ENCODE results near the gene LHX2. TPM values are rescaled to one million over a fixed set of nuclear protein-coding genes. Genes with fewer than 3 reads are reported as not detected.

The LHX2 gene
- total and polyA plus RNA-seq, 2 of the 13 experiments (the other 11 are each of a cell fraction or from before 2014, with no cell fraction given), result not detected

DNA sequence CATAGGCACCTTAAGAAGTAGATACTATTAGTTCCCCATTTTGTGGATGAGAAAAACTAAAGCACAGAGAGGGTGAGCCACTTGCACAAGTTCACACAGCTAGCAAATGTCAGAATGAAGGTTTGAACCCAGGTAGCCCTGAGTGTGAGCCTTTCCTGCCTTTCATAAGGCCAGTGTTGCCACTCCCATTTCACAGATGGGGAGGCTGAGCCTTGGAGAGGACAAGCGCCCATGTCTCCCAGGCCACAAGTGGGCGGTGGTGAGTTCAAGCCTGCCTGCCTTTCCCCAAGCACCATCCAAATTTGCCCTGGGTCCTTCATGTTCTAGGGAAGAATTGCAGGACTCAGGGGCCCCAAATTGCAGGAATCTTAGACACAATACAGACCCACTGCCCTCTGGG is 50.6 kb downstream of the LHX2 start:
- no TSS peak for BruUV-seq (replicated peaks)
- Histone ChIP-seq H3K27ac (ENCODE audit: extremely low read length, insufficient read depth, low read length) (no peak overlapping the region), H3K36me3 (replicated peaks in 1 of 2; ENCODE audit: control insufficient read depth in 1 of 2, insufficient read depth in 2 of 2, low read length in 2 of 2) (no peaks in the 10 kb centered on the region), H3K9ac (ENCODE audit: insufficient read depth, low read depth, low read length) (no peak overlapping the region), H3K79me2 (ENCODE audit: insufficient read depth, low read length) (no peaks in the 10 kb centered on the region), H3K9me3 (ENCODE audit: low read length) (no peaks in the 10 kb centered on the region), H3K27me3 (ENCODE audit: control insufficient read depth in 1 of 2, insufficient read depth in 2 of 2, low read length in 2 of 2) (peaks cover 2 to 31% of the 10 kb centered on the region in 2 experiments; a peak in 3 of 5 replicates), H3K4me2 (ENCODE audit: low read depth, low read length) (no peak overlapping the region), H3K4me1 (ENCODE audit: insufficient read depth, low read length) (no peaks in the 10 kb centered on the region), H4K20me1 (ENCODE audit: insufficient read depth, low read length) (no peaks in the 10 kb centered on the region), H3K4me3 (replicated peaks in 1 of 3; ENCODE audit: insufficient read depth in 1 of 3, low read depth in 2 of 3, low read length in 3 of 3) (no peak overlapping the region), H2AFZ (ENCODE audit: low read length) (no peak overlapping the region)
- ATAC-seq, result no peak
- intact Hi-C loops (cut with micrococcal nuclease; ENCODE audit: unreplicated experiment) (no loop called here), in situ Hi-C loops (cut with HindIII; ENCODE audit: extremely low pct_ligation_motif_present, low pct_unique_long_range_greater_than_20kb) (no loop called here)
- DNase-seq (ENCODE audit: low spot score), result no peak
- no peak for TF ChIP-seq NBN (conservative IDR thresholded peaks at IDR 0.05)
- TF ChIP-seq ZBTB33 (CRISPR knock-in tag; IDR thresholded peaks at IDR 0.05), result peak; percentile 61; the same call in 1 of the 2 replicates
- TF ChIP-seq ZNF629 (CRISPR knock-in tag; conservative IDR thresholded peaks at IDR 0.05), result peak; percentile 93
- TF ChIP-seq ZNF768 (CRISPR knock-in tag; IDR thresholded peaks at IDR 0.05), result 0 out of 2 replicates have a peak, but pooled peaks have one; percentile 23
- TF ChIP-seq CTCF (CRISPR knock-in tag; IDR thresholded peaks at IDR 0.05), result peak; percentile 27; the same call in 1 of the 2 replicates
- FAIRE-seq, result no peak
- WGBS (ENCODE audit: low lambda C conversion rate), result 90% methylated on average over 2 of the region's 2 CpGs
- CTCF ChIA-PET (ENCODE audit: low intra/inter-chr PET ratio, low total read pairs), result no interaction called here
- POLR2A ChIA-PET, result no interaction called here

All from HepG2 (cell line).